Right renal cortex interstitium (tissue), 3 donors: ENCODE data around the gene OBSCN. TPM values are rescaled to one million over a fixed set of nuclear protein-coding genes. Genes with fewer than 3 reads are reported as not detected.
"Not testable (repeated sequence)": the region's sequence is repeated elsewhere in the genome, so short reads cannot be mapped to it uniquely, and the experiment has no call there.

ENCODE experiments used
- DNase-seq, 3 donors: peaks; one replicate each; pipeline ENCODE4 v3.0.0-alpha.2; 2013; ENCODE audit warnings: low read depth in 3 of 3, low spot score in 2 of 3
- polyA plus RNA-seq, 3 donors: library from polyadenylated mRNA; unstranded; fragments of 120-200 nt; gene quantifications; one replicate each; pipeline ENCODE4 v1.2.1, GENCODE V29; 2013; ENCODE audit not compliant: insufficient read length in 3 of 3

Gene OBSCN
- polyA plus RNA-seq, 3 donors: 20.2 to 22.0 (median 20.9) TPM

DNA sequence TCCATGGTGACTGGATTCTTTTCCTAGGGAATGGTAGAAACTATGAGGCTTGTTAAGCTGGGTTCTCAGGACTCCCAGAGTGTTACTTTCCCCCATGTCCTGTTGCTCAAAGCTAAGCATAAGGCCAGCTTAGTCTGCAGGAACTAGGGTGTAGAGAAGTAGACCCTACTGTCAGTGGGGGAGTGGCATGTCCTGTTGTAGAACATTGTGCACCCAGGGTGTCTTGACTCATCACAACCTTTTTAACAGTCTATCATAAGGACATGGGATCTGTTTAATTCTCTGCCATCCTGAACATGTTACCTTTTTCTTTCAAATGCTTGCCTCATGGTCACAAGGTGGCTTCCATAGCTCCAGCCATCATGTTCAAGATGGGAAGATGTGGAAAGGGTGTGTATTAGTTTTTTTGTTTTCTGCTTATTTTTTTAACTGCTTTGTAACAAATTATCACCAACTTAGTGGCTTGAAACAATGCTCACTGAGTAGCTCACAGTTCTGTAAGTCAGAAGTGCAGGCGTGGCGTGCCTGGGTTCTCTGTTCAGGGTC lies 17.4 kb downstream of the OBSCN start:
- DNase-seq: no peak

DNA sequence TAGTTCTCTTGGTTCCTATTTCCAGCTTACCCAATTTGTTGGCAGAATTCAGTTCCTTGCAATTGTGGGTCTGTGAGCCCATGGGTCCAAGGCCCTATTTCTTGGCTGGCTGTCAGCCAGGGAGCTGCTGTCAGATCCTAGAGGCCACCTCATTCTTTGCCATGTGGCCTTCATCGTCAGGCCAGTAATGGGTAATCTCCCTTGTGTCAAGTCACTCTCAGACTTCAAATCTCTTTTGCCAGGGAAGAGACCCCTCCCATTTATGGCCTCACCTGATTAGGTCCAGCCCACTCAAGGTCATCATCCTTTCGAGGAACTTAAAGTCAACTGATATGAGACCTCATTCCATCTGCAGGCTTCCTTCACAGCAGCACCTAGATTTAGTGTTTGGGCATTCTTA lies 17.9 kb downstream of the OBSCN start:
- DNase-seq: no peak

DNA sequence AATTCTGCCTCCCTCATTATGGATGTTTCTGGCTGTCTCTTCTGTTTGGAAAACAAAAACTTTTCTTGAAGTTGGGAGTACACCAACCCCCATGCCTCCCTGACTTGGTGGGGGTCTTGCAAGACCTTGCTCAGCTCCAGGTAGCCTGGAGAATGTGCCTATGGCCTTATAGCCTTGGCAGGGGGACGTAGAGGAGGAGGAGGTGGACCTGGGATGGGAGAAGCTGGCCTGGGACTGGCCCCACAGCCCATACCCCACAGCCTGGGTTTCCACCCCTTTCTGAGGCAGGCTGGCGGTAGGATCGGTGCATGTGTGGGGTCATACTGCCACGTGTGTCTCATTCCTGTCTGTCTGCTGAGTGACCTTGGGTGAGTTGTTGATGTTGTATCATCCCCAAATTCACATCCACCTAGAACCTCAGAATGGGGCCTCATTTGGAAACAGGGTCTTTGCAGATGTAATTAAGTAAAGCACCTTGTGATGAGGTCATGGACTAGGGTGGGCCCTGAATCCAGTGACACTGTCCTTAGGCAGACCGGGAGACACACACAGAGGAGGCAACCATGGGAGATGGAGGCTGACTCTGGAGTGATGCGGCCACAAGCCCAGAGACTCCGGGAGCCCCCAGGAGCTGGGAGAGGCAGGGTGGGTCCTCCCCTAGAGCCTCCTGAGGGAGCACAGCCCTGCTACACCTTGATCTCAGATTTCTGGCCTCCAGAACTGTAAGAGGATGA lies 18.5 kb downstream of the OBSCN start:
- DNase-seq: no peak

GRCh38 chr1:228226956-228227791 lies 19.3 kb downstream of the OBSCN start:
- no peak for DNase-seq

GRCh38 chr1:228228147-228228546 lies 20.3 kb downstream of the OBSCN start:
- not testable (repeated sequence) for DNase-seq

DNA sequence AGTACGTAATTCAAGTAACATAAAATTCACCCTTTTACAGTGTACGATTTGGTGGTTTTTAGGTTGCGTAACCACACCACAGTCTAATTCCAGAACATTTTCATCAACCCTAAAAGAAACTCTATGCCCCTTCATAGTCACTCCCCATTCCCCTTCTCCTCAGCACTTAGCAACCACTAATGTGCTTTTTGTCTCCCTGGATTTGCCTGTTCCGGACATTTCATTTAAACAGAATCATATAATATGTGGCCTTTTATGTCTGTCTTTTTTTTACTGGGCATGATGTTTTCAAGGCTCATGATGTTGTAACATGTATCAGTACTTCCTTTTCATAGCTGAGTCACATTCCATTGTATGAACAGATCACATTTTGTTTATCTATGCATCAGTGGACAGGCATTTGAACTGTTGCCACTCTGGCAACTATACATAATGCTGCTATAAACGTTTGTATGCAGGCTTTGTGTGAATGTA lies 20.8 kb downstream of the OBSCN start:
- DNase-seq: no peak

DNA sequence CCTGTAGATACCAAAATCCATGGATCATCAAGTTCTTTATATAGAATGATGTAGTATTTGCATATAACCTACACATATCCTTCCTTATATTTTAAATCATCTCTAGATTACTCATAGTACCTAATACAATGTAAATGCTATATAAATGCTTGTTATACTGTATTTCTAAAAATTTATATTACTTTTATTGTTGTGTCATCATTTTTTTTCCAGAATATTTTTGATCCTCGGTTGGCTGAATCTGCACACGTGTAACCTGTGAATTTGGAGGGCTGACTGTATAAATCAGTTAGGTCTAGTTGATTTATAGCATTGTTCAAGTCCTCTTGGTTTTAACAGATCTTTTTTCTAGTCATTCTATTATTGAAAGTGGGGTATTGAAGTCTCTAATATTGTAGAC lies 23.3 kb downstream of the OBSCN start:
- DNase-seq: no peak

GRCh38 chr1:228233136-228233535 lies 25.3 kb downstream of the OBSCN start:
- DNase-seq: no peak

- no peak for DNase-seq
Measured at GRCh38 chr1:228234921-228235320, 27.1 kb downstream of the OBSCN start.

DNA sequence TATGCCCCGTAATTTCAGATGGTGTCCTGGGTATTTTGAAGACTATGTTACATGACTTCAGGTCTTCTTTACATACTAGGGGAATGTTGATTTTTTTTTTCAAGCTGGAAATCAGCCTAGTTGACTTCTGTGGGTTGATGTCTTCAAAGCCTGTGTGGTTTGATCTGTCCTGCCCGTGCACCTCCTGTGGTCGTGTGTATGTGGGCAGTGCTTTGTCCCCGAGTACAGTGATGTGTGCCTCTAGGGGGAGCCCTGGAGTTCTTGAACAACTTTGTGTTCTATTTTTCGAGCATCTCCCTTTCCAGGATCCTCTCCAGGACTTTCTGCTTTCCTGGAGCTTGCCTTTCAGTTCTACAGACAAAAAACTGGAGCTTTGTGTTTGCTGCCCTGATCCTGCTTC lies 28.9 kb downstream of the OBSCN start:
- DNase-seq: no peak

- no peak for DNase-seq
Measured at GRCh38 chr1:228238007-228238406, 30.2 kb downstream of the OBSCN start.

DNA sequence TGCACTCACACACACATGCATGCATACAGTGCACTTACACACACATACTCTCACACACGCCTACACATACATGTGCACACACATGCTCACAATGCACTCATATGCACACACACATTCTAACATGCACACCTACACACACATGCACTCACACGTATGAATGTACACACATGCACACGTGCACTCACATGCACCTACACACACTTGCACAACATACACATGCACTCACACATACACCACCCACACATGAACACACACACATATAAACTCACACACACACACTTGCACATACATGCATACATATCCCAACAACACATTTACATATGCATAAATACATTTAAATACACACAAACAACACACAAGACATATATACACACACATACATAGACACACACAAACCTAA lies 30.6 kb downstream of the OBSCN start:
- DNase-seq: no peak

DNA sequence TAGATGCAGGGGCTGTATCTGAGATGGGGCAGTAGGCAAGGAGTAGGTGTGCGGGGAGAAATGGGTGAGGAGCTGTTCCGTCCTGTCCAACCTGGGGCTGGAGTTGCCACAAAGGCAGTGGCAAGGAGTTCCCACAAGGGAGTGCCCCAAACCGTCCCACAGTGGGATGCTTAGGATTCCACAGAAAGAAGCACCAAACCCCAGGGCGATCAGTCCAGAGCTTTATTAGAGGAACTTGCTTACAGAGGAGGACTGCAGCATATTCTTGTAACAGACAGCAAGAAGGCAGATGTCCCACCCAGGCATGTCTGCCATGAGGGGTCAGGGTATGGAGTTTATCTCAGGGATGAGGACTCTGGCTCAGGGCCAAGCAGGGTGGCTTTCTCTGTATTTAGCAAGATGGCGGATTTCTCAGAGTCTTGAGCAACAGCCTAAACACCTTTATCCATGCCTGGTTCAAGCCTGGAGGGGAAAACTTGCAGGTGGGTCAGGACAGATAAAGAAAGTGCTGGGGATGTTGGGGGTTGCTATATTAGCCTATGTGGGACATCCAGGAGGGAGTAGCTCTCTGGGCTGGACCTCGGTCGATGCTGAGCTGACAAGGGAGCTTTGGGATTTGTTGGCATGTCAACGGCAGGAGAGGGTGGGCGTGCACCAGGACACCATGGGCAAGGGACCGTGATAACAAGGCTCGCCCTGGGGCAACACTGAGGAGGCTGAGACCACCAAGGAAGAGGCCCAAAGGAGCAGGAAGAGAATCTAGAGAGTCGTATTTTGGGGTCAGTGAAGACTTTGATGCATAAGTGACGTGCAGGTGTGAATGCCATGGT lies 32.8 kb downstream of the OBSCN start:
- no peak for DNase-seq

- no peak for DNase-seq
Measured at GRCh38 chr1:228241259-228241658, 33.4 kb downstream of the OBSCN start.

DNA sequence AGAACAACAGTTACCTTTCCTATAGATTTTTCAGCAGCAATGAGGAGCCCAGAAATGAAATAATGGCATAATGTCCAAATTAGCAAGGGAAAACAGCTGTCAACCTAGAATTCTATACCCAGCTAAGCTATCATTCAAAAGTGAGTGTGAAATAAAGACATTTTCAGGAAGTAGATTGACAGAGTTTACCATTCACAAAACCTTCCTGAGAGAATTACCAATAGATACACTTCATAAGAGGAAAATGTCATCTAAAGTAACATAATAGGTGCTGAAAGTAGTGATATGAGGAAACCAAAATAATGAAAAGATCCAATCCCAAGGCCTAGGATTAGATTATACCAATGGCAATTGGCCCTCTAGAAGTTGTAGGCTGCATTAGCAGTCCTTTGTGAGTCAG lies 34.6 kb downstream of the OBSCN start:
- no peak for DNase-seq

DNA sequence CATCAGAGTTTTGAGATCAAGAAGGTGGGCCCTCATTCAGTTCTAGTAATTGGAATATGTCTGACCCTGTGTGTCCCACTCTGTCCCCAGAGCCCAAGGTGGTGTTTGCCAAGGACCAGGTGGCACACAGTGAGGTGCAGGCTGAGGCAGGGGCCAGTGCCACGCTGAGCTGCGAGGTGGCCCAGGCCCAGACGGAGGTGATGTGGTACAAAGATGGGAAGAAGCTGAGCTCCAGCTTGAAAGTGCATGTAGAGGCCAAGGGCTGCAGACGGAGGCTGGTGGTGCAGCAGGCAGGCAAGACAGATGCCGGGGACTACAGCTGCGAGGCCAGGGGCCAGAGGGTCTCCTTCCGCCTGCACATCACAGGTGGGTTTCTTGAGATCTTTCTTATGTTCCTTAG lies 35.2 kb downstream of the OBSCN start:
- no peak for DNase-seq

GRCh38 chr1:228243989-228244388 lies 36.1 kb downstream of the OBSCN start:
- DNase-seq: not testable (repeated sequence)

GRCh38 chr1:228245111-228245510 lies 37.3 kb downstream of the OBSCN start:
- no peak for DNase-seq

- no peak for DNase-seq
Measured at GRCh38 chr1:228246216-228246900, 38.5 kb downstream of the OBSCN start.
